HepG2 (cell line): ENCODE measurements around the gene STEAP1B. TPM values are rescaled to one million over a fixed set of nuclear protein-coding genes. Genes with fewer than 3 reads are reported as not detected.

Source experiments
- HBP1 ChIP-seq: IDR thresholded peaks from 2 replicates; pipeline ENCODE4 v1.6.1; 2016; ENCODE audit warnings: low read depth, control low read depth
- MEIS2 ChIP-seq: sonication (generic); formaldehyde crosslinking; IDR thresholded peaks from 2 replicates; pipeline ENCODE4 v1.9.0; 2021; ENCODE audit warnings: mild to moderate bottlenecking, missing genetic modification reagents
- PHB2 ChIP-seq: fragments of 450-650 bp; IDR thresholded peaks from 2 replicates; pipeline ENCODE4 v1.6.1; 2018; ENCODE audit not compliant: partially characterized antibody
- POLR2AphosphoS2 ChIP-seq: IDR thresholded peaks from 2 replicates; pipeline ENCODE4 v1.6.1; 2011; ENCODE audit warnings: low read depth, low read length, improper control_type of control experiment
- RNF219 ChIP-seq: sonication (generic); formaldehyde crosslinking; IDR thresholded peaks from 2 replicates; pipeline ENCODE4 v1.5.0; 2020; ENCODE audit warnings: mild to moderate bottlenecking, missing genetic modification reagents
- SCMH1 ChIP-seq: sonication (generic); formaldehyde crosslinking; IDR thresholded peaks from 2 replicates; pipeline ENCODE4 v1.9.0; 2021; ENCODE audit warnings: missing genetic modification reagents, mild to moderate bottlenecking, borderline replicate concordance
- SUZ12 ChIP-seq: fragments of 150-350 bp; IDR thresholded peaks from 2 replicates; pipeline ENCODE4 v1.6.1; 2014; ENCODE audit warnings: low read depth, low read length
- ZNF121 ChIP-seq: sonication (generic); formaldehyde crosslinking; IDR thresholded peaks from 2 replicates; pipeline ENCODE4 v1.5.0; 2020; ENCODE audit warnings: mild to moderate bottlenecking, missing genetic modification reagents
- ZNF256 ChIP-seq: sonication (generic); formaldehyde crosslinking; conservative IDR thresholded peaks from 2 replicates; pipeline ENCODE4 v1.4.0; 2020; ENCODE audit warnings: missing genetic modification reagents
- ZNF33B ChIP-seq: sonication (generic); formaldehyde crosslinking; IDR thresholded peaks from 2 replicates; pipeline ENCODE4 v1.5.1; 2020; ENCODE audit warnings: mild to moderate bottlenecking, missing genetic modification reagents
- polyA plus RNA-seq, 8 experiments: library from polyadenylated mRNA; depleted of rRNA in 3 of 8; stranded (reverse) in 7 of 8; unstranded in 1 of 8; fragments of >200 nt; fragmentation: Illumina TruSeq in 4 of 8; extraction: Trizol in 4 of 8; gene quantifications; 2 replicates each; pipeline versions ENCODE4 v1.2.1 to v1.2.3, GENCODE V29; 2011 to 2016; ENCODE audit warnings: low read depth in 4 of 8, missing spikeins in 1 of 8, mixed read lengths in 1 of 8; ENCODE audit not compliant: insufficient read depth in 1 of 8
- total RNA-seq, 5 experiments: library from RNA; depleted of rRNA; stranded (reverse); fragments of >200 nt; fragmentation: Illumina TruSeq; extraction: Trizol; gene quantifications; 2 replicates each; pipeline ENCODE4 v1.2.3, GENCODE V29; 2016; ENCODE audit warnings: low read depth in 1 of 5
- TF ChIP-seq, protein P1 (sequence below): sonication (generic); formaldehyde crosslinking; IDR thresholded peaks from 2 replicates; pipeline ENCODE4 v1.4.0; 2020; ENCODE audit warnings: missing genetic modification reagents
- TF ChIP-seq, protein P2 (sequence below): sonication (generic); formaldehyde crosslinking; IDR thresholded peaks from 2 replicates; pipeline ENCODE4 v1.4.0; 2020; ENCODE audit warnings: missing genetic modification reagents
- TF ChIP-seq, protein P3 (sequence below): sonication (generic); formaldehyde crosslinking; IDR thresholded peaks from 2 replicates; pipeline ENCODE4 v1.4.0; 2020; ENCODE audit warnings: missing genetic modification reagents, borderline replicate concordance
- TF ChIP-seq, protein P4 (sequence below): sonication (generic); formaldehyde crosslinking; IDR thresholded peaks from 2 replicates; pipeline ENCODE4 v1.8.0; 2022; ENCODE audit warnings: mild to moderate bottlenecking, missing genetic modification reagents, moderate library complexity

The STEAP1B gene
- total and polyA plus RNA-seq, 2 of the 13 experiments (the other 11 are each of a cell fraction or from before 2014, with no cell fraction given), result not detected

GRCh38 chr7:22442187-22442881, 57.7 kb downstream of the STEAP1B start (continued):
- TF ChIP-seq SCMH1 (no peak), POLR2AphosphoS2 (no peak), RNF219 (CRISPR knock-in tag) (no peak), MEIS2 (CRISPR knock-in tag) (peak; percentile 99), ZNF256 (CRISPR knock-in tag) (no peak), HBP1 (no peak), SUZ12 (no peak), ZNF33B (CRISPR knock-in tag) (peak; percentile 18; the same call in 1 of the 2 replicates), PHB2 (no peak), ZNF121 (CRISPR knock-in tag) (no peak)
- TF ChIP-seq, protein P1, sequence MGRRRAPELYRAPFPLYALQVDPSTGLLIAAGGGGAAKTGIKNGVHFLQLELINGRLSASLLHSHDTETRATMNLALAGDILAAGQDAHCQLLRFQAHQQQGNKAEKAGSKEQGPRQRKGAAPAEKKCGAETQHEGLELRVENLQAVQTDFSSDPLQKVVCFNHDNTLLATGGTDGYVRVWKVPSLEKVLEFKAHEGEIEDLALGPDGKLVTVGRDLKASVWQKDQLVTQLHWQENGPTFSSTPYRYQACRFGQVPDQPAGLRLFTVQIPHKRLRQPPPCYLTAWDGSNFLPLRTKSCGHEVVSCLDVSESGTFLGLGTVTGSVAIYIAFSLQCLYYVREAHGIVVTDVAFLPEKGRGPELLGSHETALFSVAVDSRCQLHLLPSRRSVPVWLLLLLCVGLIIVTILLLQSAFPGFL (CRISPR knock-in tag), result no peak
- TF ChIP-seq, protein P2, sequence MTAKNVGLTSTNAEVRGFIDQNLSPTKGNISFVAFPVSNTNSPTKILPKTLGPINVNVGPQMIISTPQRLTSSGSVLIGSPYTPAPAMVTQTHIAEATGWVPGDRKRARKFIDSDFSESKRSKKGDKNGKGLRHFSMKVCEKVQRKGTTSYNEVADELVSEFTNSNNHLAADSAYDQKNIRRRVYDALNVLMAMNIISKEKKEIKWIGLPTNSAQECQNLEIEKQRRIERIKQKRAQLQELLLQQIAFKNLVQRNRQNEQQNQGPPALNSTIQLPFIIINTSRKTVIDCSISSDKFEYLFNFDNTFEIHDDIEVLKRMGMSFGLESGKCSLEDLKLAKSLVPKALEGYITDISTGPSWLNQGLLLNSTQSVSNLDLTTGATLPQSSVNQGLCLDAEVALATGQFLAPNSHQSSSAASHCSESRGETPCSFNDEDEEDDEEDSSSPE (CRISPR knock-in tag), result no peak; the same call in 1 of the 2 replicates
- TF ChIP-seq, protein P3, sequence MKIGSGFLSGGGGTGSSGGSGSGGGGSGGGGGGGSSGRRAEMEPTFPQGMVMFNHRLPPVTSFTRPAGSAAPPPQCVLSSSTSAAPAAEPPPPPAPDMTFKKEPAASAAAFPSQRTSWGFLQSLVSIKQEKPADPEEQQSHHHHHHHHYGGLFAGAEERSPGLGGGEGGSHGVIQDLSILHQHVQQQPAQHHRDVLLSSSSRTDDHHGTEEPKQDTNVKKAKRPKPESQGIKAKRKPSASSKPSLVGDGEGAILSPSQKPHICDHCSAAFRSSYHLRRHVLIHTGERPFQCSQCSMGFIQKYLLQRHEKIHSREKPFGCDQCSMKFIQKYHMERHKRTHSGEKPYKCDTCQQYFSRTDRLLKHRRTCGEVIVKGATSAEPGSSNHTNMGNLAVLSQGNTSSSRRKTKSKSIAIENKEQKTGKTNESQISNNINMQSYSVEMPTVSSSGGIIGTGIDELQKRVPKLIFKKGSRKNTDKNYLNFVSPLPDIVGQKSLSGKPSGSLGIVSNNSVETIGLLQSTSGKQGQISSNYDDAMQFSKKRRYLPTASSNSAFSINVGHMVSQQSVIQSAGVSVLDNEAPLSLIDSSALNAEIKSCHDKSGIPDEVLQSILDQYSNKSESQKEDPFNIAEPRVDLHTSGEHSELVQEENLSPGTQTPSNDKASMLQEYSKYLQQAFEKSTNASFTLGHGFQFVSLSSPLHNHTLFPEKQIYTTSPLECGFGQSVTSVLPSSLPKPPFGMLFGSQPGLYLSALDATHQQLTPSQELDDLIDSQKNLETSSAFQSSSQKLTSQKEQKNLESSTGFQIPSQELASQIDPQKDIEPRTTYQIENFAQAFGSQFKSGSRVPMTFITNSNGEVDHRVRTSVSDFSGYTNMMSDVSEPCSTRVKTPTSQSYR, result peak; percentile 74
- TF ChIP-seq, protein P4, sequence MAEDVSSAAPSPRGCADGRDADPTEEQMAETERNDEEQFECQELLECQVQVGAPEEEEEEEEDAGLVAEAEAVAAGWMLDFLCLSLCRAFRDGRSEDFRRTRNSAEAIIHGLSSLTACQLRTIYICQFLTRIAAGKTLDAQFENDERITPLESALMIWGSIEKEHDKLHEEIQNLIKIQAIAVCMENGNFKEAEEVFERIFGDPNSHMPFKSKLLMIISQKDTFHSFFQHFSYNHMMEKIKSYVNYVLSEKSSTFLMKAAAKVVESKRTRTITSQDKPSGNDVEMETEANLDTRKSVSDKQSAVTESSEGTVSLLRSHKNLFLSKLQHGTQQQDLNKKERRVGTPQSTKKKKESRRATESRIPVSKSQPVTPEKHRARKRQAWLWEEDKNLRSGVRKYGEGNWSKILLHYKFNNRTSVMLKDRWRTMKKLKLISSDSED (CRISPR knock-in tag), result no peak
